Activated naive CD4-positive, alpha-beta T cell treated with Interleukin-2 at 50 U/mL for 16 hours (primary cell): ENCODE measurements around the gene NXPH2.
"Not testable (repeated sequence)": the region's sequence is repeated elsewhere in the genome, so short reads cannot be mapped to it uniquely, and the experiment has no call there.

Experiments used
- DNase-seq: peaks from one replicate; pipeline ENCODE4 v3.0.0-alpha.2; 2020

NXPH2 gene

GRCh38 chr2:138752197-138752956 lies 27.8 kb downstream of the NXPH2 start:
- no peak for DNase-seq

- no peak for DNase-seq
Measured at GRCh38 chr2:138744713-138745112, 35.5 kb downstream of the NXPH2 start.

DNA sequence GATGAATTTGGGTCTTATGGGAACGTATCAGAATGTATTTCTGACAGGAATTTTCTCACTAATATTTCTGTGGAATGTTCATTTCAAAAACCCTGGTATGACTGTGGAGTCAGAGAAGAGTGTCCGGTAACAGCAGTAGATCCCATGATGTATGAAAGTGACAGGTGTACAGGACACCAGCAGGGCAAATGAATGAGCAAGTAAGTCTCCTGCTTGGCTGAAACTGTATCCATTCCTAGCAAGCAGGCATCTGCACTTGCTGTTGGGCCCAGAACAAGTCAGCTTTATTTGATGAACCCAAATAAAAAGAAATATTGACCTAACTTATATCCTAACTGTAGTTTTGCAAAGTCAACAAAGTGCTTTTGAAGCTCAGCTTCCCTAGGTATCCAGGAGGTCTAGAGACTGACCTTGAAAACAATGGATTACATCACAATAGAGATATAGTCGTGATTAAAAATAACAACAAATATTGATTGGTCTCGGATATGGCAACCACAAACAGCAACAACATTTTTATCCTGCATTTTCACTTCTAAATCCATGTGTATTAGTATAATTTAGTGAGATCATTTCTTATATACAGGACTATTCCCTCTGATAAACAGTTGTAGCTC lies 37.6 kb downstream of the NXPH2 start:
- no peak for DNase-seq

- DNase-seq = no peak
Measured at GRCh38 chr2:138741851-138742250, 38.3 kb downstream of the NXPH2 start.

GRCh38 chr2:138737009-138737554 lies 43.1 kb downstream of the NXPH2 start:
- not testable (repeated sequence) for DNase-seq

DNA sequence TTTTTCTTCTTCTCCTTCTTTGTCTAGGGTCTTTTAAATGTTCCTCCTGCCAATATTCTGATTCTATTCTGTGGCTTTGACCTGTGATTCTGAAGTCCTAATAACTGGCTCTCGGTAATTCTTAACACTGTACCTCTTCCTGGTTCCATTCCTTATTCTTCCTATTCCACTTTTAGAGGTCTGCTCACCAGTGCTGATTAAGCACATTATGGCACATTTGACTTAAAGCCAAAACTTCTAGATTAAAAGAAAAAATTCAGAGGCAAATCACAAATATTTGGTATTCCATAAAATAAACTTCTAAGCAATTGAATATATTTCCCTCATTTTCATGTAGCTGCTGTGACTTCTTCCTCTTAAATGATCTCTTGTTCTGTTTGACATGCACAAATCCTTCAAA lies 47.5 kb downstream of the NXPH2 start:
- DNase-seq = no peak

- DNase-seq = no peak
Measured at GRCh38 chr2:138730497-138731030, 49.6 kb downstream of the NXPH2 start.

DNA sequence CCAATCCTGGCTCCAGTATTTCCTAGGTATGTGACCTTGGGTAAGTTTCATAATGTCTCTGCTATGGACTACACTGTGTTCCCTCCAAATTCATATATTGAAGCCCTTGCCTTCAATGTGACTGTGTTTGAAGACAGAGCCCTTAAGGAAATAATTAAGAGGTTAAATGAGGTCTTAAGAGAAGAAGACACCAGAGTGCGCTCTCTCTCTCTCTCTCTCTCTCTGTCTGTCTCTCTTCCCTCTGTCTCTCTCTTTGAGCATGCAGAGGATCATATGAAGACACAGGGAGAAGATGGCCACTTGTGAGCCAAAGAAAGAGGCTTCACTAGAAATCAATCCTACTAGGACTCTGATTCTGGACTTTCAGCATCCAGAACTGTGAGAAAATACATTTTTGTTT lies 52.2 kb downstream of the NXPH2 start:
- no peak for DNase-seq

- DNase-seq = no peak
Measured at GRCh38 chr2:138726681-138727080, 53.5 kb downstream of the NXPH2 start.

DNA sequence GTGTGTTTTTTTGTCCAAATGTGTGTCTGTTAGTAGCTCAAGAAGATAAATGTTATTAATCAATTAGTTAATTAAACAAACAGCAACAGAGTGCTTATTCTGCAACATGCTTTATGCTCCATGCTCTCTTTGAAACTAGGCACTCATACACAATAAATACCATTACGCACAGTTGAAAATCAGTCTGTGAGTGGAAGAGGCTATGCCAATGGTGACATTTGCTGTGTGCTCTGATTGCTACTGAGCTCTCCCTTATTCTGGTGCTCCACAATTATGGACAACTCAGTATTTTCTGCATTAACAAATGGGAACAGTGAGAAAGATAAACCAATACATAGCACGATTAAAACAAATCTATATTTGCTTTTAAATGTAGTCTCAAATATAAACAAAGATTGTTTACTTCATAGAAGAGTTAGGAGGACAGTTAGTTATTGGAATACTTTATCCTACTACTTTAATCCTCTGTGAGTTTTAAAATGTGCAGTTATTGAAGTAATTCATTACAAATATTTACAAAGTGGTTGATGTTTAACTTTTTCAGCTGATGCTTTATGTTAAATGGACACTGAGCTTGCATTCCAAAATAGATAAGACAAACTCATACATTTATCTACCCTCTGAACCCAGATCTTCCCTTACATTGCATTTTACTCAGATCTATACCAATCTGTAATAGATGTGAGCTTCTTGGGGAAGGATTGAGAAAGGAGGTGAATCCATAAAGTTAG lies 55.3 kb downstream of the NXPH2 start:
- DNase-seq = no peak

GRCh38 chr2:138724327-138724726 lies 55.9 kb downstream of the NXPH2 start:
- DNase-seq = no peak

DNA sequence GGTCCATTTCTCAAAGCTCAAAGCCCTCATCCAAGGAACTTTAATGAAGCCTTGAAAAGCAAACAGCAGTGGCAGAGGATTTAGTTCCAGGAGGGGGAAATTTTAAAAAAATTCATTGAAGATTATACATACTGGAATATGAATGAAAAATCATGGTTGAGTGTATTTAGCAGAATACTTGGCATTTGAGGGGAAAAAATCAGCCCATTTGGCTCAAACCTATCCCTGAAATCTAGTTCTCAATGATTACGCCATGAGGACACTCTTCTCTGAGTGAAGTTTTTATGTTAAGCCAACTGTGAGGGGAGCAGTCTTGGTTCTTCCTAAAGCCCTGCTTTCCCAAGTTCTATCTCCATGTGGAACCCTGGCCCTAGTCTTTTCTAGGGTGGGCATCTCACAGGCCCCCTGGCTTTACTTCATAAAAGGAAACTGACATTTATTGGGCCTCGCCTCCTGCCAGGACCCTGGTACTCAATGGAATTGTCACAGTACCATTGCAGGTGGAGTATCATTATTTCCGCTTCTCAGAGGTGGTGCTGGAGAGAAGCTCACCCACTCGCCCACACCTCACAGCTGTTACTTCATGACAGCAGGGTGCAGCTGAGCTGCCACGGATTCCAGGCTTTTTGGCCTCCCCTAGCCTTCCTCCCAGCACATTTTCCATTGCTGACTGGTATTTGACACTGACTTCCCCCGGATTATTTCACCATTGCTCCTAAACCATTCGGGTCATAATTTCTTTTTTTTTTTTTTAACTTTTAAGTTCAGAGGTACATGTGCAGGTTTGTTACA lies 56.8 kb downstream of the NXPH2 start:
- DNase-seq = no peak

GRCh38 chr2:138722316-138722715 lies 57.9 kb downstream of the NXPH2 start:
- no peak for DNase-seq

DNA sequence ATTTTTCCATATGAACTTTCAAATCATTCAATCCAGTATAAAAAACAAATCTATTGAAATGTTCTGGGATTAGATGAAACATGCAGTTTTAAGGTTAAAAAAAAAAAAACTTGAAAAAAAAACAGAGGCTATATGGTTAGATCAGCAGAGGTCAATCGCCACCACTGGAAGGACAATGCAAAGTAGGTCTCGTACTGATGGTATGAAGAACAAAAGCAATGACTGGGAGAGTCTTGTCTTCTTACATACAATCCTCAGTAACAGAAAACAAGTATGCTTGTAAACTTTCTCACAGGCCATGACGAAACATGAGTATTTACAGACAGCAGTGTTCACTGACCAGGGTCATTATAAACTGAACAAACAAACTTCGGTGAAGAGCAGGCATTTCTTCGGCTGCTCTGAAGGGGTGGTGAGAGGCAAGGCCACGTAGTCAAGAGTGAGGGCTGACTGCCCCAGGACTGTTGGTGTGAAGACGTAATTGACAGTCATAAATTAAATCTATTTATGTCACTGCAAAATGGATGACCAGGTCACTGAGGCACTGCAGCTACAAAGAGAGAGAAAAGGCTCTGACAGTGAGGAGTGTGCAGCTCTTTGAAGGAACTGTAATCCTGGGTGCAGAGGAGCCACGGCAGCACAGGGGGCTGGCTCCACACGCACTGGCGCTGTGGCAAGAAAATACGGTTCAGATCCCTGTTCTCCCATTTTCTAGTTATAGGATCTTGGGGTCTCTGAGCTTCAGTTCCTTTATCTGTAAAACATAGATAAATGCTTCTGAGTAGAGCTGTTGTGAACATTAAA lies 60.0 kb downstream of the NXPH2 start:
- no peak for DNase-seq

GRCh38 chr2:138718405-138718804 lies 61.8 kb downstream of the NXPH2 start:
- no peak for DNase-seq

DNA sequence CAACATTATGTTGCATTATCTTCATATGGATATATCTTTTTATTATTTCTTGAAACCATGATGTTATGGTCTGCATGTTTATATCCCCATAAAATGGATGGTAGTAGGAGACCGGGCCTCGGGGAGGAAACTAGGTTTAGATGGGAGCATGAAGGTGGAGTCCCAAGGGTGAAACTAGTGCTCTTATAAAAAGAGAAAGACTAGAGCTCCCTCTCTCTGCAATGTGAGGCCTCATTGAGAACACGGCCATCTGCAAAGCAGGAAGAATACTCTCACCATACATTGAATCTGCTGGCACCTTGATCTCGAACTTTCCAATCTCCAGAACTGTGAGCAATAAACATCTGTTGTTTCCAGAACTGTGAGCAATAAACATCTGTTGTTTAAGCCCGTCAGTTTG lies 64.0 kb downstream of the NXPH2 start:
- DNase-seq = no peak

DNA sequence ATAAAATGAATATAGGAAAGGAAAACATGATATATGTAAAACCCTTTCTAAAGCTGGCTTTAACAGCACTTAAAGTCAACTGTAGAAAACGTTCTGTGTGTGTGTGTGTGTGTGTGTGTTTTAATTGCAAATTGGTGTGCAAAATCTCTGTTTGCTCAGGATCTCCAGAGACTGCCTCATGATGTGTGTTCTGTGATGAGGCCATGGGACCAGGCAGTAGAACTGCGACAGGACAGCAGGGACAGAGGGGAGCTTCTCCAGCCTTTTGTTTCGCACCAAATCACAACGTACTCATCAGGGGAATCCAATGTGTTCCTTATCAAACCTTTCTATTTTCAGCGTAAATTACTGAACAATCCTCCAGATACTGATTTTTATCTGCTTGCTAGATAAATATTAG lies 66.7 kb downstream of the NXPH2 start:
- no peak for DNase-seq

DNA sequence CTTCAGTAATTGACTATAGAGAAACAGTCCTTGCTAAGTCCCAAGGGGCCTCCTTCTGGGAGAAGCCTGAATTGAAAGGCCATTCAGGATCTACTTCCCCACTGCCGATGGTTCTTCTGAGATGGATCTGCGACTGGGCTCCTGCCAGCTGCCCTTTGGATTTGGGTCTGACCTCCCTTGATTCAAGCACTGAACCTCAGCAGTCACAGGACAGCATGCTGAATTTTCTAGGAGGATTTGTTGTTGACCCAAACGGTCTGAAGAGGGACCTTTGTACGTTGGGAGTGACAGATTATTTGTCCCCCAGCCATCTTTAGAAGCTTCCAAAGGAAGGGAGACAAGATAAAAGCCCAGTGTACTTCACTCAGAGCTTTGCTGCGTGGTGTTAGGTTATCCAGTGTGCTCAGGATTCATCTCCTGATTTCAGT lies 67.1 kb downstream of the NXPH2 start:
- DNase-seq = no peak

DNA sequence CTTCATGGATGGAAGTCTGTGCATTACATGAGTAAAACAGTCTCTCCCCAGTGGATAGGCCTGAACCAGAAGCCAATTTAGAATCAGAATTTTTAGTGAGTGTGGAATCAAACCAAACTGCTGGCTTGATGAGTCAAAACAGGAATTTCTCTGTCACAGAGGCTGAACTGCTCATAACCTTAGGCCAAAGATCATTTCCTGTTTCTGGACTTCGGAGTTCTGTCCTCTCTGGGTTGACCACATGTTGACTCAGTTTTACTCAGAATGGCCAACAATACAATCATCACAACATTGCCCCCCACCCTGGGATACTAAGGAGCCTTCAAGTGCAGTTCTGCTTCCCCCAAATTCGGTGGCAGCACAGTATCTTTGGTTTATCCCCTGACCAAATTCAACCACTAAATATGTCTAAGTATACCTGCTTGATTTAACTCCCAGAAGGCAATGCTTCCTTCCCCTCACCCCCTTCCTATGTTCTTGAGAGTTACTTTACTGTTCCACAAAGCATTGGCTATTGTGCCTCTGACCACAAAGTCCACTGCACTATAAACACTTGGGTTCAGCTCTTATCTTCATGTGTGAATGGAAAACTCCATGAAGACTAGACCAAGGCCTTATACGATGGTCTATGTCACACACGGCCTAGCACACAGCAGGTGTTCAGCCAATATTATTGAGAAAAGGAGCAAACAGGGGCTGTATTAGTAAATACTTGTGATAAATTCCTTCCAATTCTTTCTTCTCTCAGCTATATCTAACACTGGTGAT lies 67.8 kb downstream of the NXPH2 start:
- DNase-seq = no peak

- DNase-seq = no peak
Measured at GRCh38 chr2:138711812-138712211, 68.4 kb downstream of the NXPH2 start.

GRCh38 chr2:138708682-138709241 lies 71.4 kb downstream of the NXPH2 start:
- no peak for DNase-seq
